ENCODE results near the gene GNAZ.

The GNAZ gene

GRCh38 chr22:23103199-23103954 lies 33.1 kb downstream of the GNAZ start:
- Histone ChIP-seq H3K27me3 (replicated peaks; ENCODE audit: control insufficient read depth, insufficient read depth, low read length) (no peaks in the 10 kb centered on the region), H3K4me3 (replicated peaks; ENCODE audit: low read depth, low read length) (no peak overlapping the region), H3K36me3 (ENCODE audit: control insufficient read depth, insufficient read depth, low read length) (no peaks in the 10 kb centered on the region)
- no peak for DNase-seq (ENCODE audit: extremely low read depth, insufficient read length)
- TF ChIP-seq CTCF (IDR thresholded peaks at IDR 0.05; ENCODE audit: insufficient read depth, low read length, poor library complexity, severe bottlenecking): no peak

- no peaks in the 10 kb centered on the region for H3K27me3 ChIP-seq (replicated peaks; ENCODE audit: control insufficient read depth, insufficient read depth, low read length)
- no peak for TF ChIP-seq CTCF (IDR thresholded peaks at IDR 0.05; ENCODE audit: insufficient read depth, low read length, poor library complexity, severe bottlenecking)
- no peak overlapping the region for H3K4me3 ChIP-seq (replicated peaks; ENCODE audit: low read depth, low read length)
- no peaks in the 10 kb centered on the region for H3K36me3 ChIP-seq (ENCODE audit: control insufficient read depth, insufficient read depth, low read length)
- no peak for DNase-seq (ENCODE audit: extremely low read depth, insufficient read length)
These were observed 34.1 kb downstream of the GNAZ start for GRCh38 chr22:23104187-23104971.

- DNase-seq (ENCODE audit: extremely low read depth, insufficient read length): no peak
- no peaks in the 10 kb centered on the region for H3K27me3 ChIP-seq (replicated peaks; ENCODE audit: control insufficient read depth, insufficient read depth, low read length)
- no peak overlapping the region for H3K4me3 ChIP-seq (replicated peaks; ENCODE audit: low read depth, low read length)
- H3K36me3 ChIP-seq (ENCODE audit: control insufficient read depth, insufficient read depth, low read length): no peaks in the 10 kb centered on the region
- no peak for TF ChIP-seq CTCF (IDR thresholded peaks at IDR 0.05; ENCODE audit: insufficient read depth, low read length, poor library complexity, severe bottlenecking)
These were observed 35.0 kb downstream of the GNAZ start for GRCh38 chr22:23105304-23105703.

GRCh38 chr22:23105919-23106318 lies 35.6 kb downstream of the GNAZ start:
- H3K36me3 ChIP-seq (ENCODE audit: control insufficient read depth, insufficient read depth, low read length): no peaks in the 10 kb centered on the region
- no peak for DNase-seq (ENCODE audit: extremely low read depth, insufficient read length)
- no peaks in the 10 kb centered on the region for H3K27me3 ChIP-seq (replicated peaks; ENCODE audit: control insufficient read depth, insufficient read depth, low read length)

GRCh38 chr22:23106344-23106743 lies 36.0 kb downstream of the GNAZ start:
- no peaks in the 10 kb centered on the region for H3K27me3 ChIP-seq (replicated peaks; ENCODE audit: control insufficient read depth, insufficient read depth, low read length)
- TF ChIP-seq CTCF (IDR thresholded peaks at IDR 0.05; ENCODE audit: insufficient read depth, low read length, poor library complexity, severe bottlenecking): no peak
- no peak overlapping the region for H3K4me3 ChIP-seq (replicated peaks; ENCODE audit: low read depth, low read length)
- no peaks in the 10 kb centered on the region for H3K36me3 ChIP-seq (ENCODE audit: control insufficient read depth, insufficient read depth, low read length)
- no peak for DNase-seq (ENCODE audit: extremely low read depth, insufficient read length)

More at GRCh38 chr22:23105919-23106318, 35.6 kb downstream of the GNAZ start:
- no peak overlapping the region for H3K4me3 ChIP-seq (replicated peaks; ENCODE audit: low read depth, low read length)
- no peak for TF ChIP-seq CTCF (IDR thresholded peaks at IDR 0.05; ENCODE audit: insufficient read depth, low read length, poor library complexity, severe bottlenecking)
